HCT116 (cell line): ENCODE data around the gene RNF175. TPM values are rescaled to one million over a fixed set of nuclear protein-coding genes. Genes with fewer than 3 reads are reported as not detected.

Experiments
- ATAC-seq: fragments of 200-7000 bp; cut with Tn5 transposase; 2 replicates; pipeline ENCODE4 v1.9.1; 2020; ENCODE audit warnings: mild to moderate bottlenecking, moderate library complexity
- BruUV-seq: library from RNA; stranded (reverse); fragments of 400-500 nt; replicated peaks from 2 replicates; lab custom pipeline; 2021; lab: Mats Ljungman, UMichigan
- CTCF ChIA-PET: fragments of 300-600 bp; sonication (Branson Sonifier 250); formaldehyde crosslinking; loops from one replicate; lab custom pipeline; 2021; ENCODE audit warnings: antibody characterized with exemption; lab: Charles Lee
- POLR2A ChIA-PET: fragments of 300-600, 350-600 bp; sonication (Branson Sonifier 250); formaldehyde crosslinking; loops from one replicate; lab custom pipeline; 2021; ENCODE audit warnings: antibody characterized with exemption; lab: Charles Lee
- RAD21 ChIA-PET, 2 experiments: fragments of 300-600 bp; sonication (Branson Sonifier 250); formaldehyde crosslinking; loops; one replicate each; lab custom pipeline; 2023; ENCODE audit warnings: low total read pairs in 2 of 2; ENCODE audit not compliant: uncharacterized antibody in 2 of 2, unreplicated experiment in 2 of 2, low non-redundant PET in 1 of 2; lab: Charles Lee
- DNase-seq: peaks from one replicate; pipeline ENCODE4 v3.0.0-alpha.2; 2010; ENCODE audit warnings: low read depth, low spot score
- H2AFZ ChIP-seq: fragments of 200-600 bp; shearing (Covaris generic), sonication (generic); 2 replicates; pipeline ENCODE4 v1.6.1; 2017; ENCODE audit warnings: low read depth, mixed run types, mixed read lengths, antibody characterized with exemption, low read length; ENCODE audit not compliant: poor library complexity, severe bottlenecking
- H3K27ac ChIP-seq: 2 replicates; pipeline ENCODE4 v1.5.1; 2012; ENCODE audit warnings: low read depth, low read length
- H3K27me3 ChIP-seq: fragments of 200-600 bp; sonication (generic); 2 replicates; pipeline ENCODE4 v1.6.1; 2016; ENCODE audit warnings: mixed run types, low read length, mixed read lengths; ENCODE audit not compliant: insufficient read depth
- H3K36me3 ChIP-seq, 2 experiments: fragments of 200-500 bp in 1 of 2; fragments of 200-600 bp in 1 of 2; sonication (Bioruptor generic) in 1 of 2; sonication (generic) in 1 of 2; 2 replicates each; pipeline versions ENCODE4 v1.5.1 to v1.6.1; 2014 to 2016; ENCODE audit warnings: low read length in 2 of 2, inconsistent platforms in 1 of 2, mixed read lengths in 1 of 2, mixed run types in 1 of 2; ENCODE audit not compliant: insufficient read depth in 2 of 2, control insufficient read depth in 1 of 2
- H3K4me1 ChIP-seq, 2 experiments: fragments of 200-600 bp in 1 of 2; sonication (generic) in 1 of 2; 2 replicates each; pipeline versions ENCODE4 v1.5.1 to v1.6.1; 2012 to 2017; ENCODE audit warnings: low read length in 2 of 2, inconsistent platforms in 1 of 2, mild to moderate bottlenecking in 1 of 2, mixed read lengths in 1 of 2, mixed run types in 1 of 2, moderate library complexity in 1 of 2; ENCODE audit not compliant: insufficient read depth in 2 of 2, control insufficient read depth in 1 of 2
- H3K4me2 ChIP-seq: fragments of 200-600 bp; sonication (generic); 2 replicates; pipeline ENCODE4 v1.6.1; 2017; ENCODE audit warnings: mixed run types, low read length, mixed read lengths
- H3K4me3 ChIP-seq, 2 experiments: fragments of 200-600 bp in 1 of 2; sonication (generic) in 1 of 2; replicated peaks in 1 of 2; 2 replicates each; pipeline ENCODE4 v1.5.1; 2011 to 2016; ENCODE audit warnings: low read length in 2 of 2, control low read depth in 1 of 2, low read depth in 1 of 2, mild to moderate bottlenecking in 1 of 2, mixed read lengths in 1 of 2, mixed run types in 1 of 2
- H3K79me2 ChIP-seq: fragments of 200-600 bp; sonication (generic); 2 replicates; pipeline ENCODE4 v1.6.1; 2017; ENCODE audit warnings: mild to moderate bottlenecking, mixed run types, low read length, moderate library complexity, mixed read lengths; ENCODE audit not compliant: insufficient read depth
- H3K9ac ChIP-seq: fragments of 200-600 bp; sonication (generic); 2 replicates; pipeline ENCODE4 v1.6.1; 2016; ENCODE audit warnings: low read length, mixed read lengths
- H3K9me2 ChIP-seq: fragments of 200-600 bp; sonication (generic), shearing (Covaris generic); 2 replicates; pipeline ENCODE4 v1.6.1; 2017; ENCODE audit warnings: mixed run types, mild to moderate bottlenecking, moderate library complexity; ENCODE audit not compliant: insufficient read depth
- H3K9me3 ChIP-seq, 2 experiments: fragments of 200-500 bp in 1 of 2; fragments of 200-600 bp in 1 of 2; sonication (Bioruptor generic) in 1 of 2; sonication (generic) in 1 of 2; 2 replicates each; pipeline ENCODE4 v1.6.1; 2014 to 2017; ENCODE audit warnings: low read length in 2 of 2, mixed read lengths in 2 of 2, inconsistent platforms in 1 of 2, low read depth in 1 of 2, mild to moderate bottlenecking in 1 of 2, mixed run types in 1 of 2, moderate library complexity in 1 of 2; ENCODE audit not compliant: control insufficient read depth in 1 of 2, insufficient read depth in 1 of 2
- H4K20me1 ChIP-seq: fragments of 200-600 bp; sonication (generic), shearing (Covaris generic); 2 replicates; pipeline ENCODE4 v1.6.1; 2017; ENCODE audit warnings: mixed run types, mild to moderate bottlenecking, moderate library complexity; ENCODE audit not compliant: insufficient read depth
- ATF3 ChIP-seq: IDR thresholded peaks from 2 replicates; pipeline ENCODE4 v1.6.1; 2012
- CBX3 ChIP-seq: IDR thresholded peaks from 2 replicates; pipeline ENCODE4 v1.6.1; 2012; ENCODE audit warnings: low read depth
- CEBPB ChIP-seq: IDR thresholded peaks from 2 replicates; pipeline ENCODE4 v1.6.1; 2012; ENCODE audit warnings: low read depth
- EGR1 ChIP-seq: IDR thresholded peaks from 2 replicates; pipeline ENCODE4 v1.6.1; 2012; ENCODE audit warnings: low read depth
- ELF1 ChIP-seq: IDR thresholded peaks from 2 replicates; pipeline ENCODE4 v1.6.1; 2012; ENCODE audit warnings: low read depth, borderline replicate concordance
- EZH2 ChIP-seq: fragments of 200-600 bp; sonication (generic); IDR thresholded peaks from 2 replicates; pipeline ENCODE4 v1.6.1; 2017; ENCODE audit warnings: antibody characterized with exemption, mixed run types
- EZH2phosphoT487 ChIP-seq: fragments of 200-600 bp; IDR thresholded peaks from 2 replicates; pipeline ENCODE4 v1.6.1; 2018; ENCODE audit warnings: antibody characterized with exemption, borderline replicate concordance
- FOSL1 ChIP-seq: IDR thresholded peaks from 2 replicates; pipeline ENCODE4 v1.6.1; 2012; ENCODE audit warnings: low read depth
- MAX ChIP-seq: IDR thresholded peaks from 2 replicates; pipeline ENCODE4 v1.6.1; 2012
- RAD21 ChIP-seq: IDR thresholded peaks from 2 replicates; pipeline ENCODE4 v1.6.1; 2012; ENCODE audit warnings: low read depth, mild to moderate bottlenecking
- SRF ChIP-seq: IDR thresholded peaks from 2 replicates; pipeline ENCODE4 v1.6.1; 2012; ENCODE audit warnings: low read depth
- YY1 ChIP-seq: IDR thresholded peaks from 2 replicates; pipeline ENCODE4 v1.6.1; 2011; ENCODE audit warnings: low read length, low read depth, moderate library complexity, mild to moderate bottlenecking; ENCODE audit not compliant: insufficient replicate concordance; ENCODE audit errors: extremely low read depth
- ZFX ChIP-seq: fragments of 450-650 bp; IDR thresholded peaks from 2 replicates; pipeline ENCODE4 v1.6.1; 2017
- ZNF274 ChIP-seq: fragments of 200-500 bp; sonication (Bioruptor generic); IDR thresholded peaks from 2 replicates; pipeline ENCODE4 v1.6.1; 2014; ENCODE audit warnings: mild to moderate bottlenecking, low read depth, low read length, inconsistent platforms
- intact Hi-C: fragments of 100-400 bp; cut with micrococcal nuclease; formaldehyde crosslinking; loops from 2 replicates; pipeline ENCODE4 v1.10.0; 2022
- total RNA-seq: library from RNA; stranded (reverse); gene quantifications from one replicate; pipeline ENCODE4 v1.2.1, GENCODE V29; 2021; ENCODE audit not compliant: unreplicated experiment

Gene RNF175
- total RNA-seq, 1 experiment from 2014 or later: not detected

- Histone ChIP-seq H3K9me2 (no peaks in the 10 kb centered on the region), H3K4me3 (no peak overlapping the region), H3K79me2 (no peaks in the 10 kb centered on the region), H3K9me3 (no peaks in the 10 kb centered on the region), H3K27ac (no peak overlapping the region), H3K9ac (no peak overlapping the region), H3K4me1 (peaks cover 0 to 3% of the 10 kb centered on the region in 2 experiments; a peak in 1 of 4 replicates), H3K27me3 (no peaks in the 10 kb centered on the region)
- intact Hi-C loops: loop anchor here (10.0 kb wide), 1 partner anchor 413 kb away; the partner anchor contains the start of gene MND1
- RAD21 ChIA-PET: no interaction called here
- TF ChIP-seq ELF1 (no peak), EZH2 (no peak), EGR1 (no peak), FOSL1 (no peak), ZNF274 (no peak), CBX3 (no peak), MAX (no peak), SRF (no peak), ATF3 (no peak), ZFX (no peak), YY1 (no peak), RAD21 (no peak), CEBPB (no peak), EZH2phosphoT487 (no peak)
- TF ChIP-seq, all 23 proteins: peak for 0
- Histone ChIP-seq H4K20me1 (no peaks in the 10 kb centered on the region), H3K36me3 (no peaks in the 10 kb centered on the region), H2AFZ (no peak overlapping the region), H3K4me2 (no peak overlapping the region)
- ChIA-PET POLR2A (no interaction called here), CTCF (no interaction called here)
- ATAC-seq (no peak), DNase-seq (no peak)
- no TSS peak for BruUV-seq
These were observed 2.4 kb downstream of the RNF175 start for GRCh38 chr4:153757407-153757806.
